HCT116 (cell line): ENCODE data around the gene SGPP2. TPM values are rescaled to one million over a fixed set of nuclear protein-coding genes. Genes with fewer than 3 reads are reported as not detected.

Experiments
- ATAC-seq: fragments of 200-7000 bp; cut with Tn5 transposase; 2 replicates; pipeline ENCODE4 v1.9.1; 2020; ENCODE audit warnings: mild to moderate bottlenecking, moderate library complexity
- BruUV-seq: library from RNA; stranded (reverse); fragments of 400-500 nt; replicated peaks from 2 replicates; lab custom pipeline; 2021; lab: Mats Ljungman, UMichigan
- CTCF ChIA-PET: fragments of 300-600 bp; sonication (Branson Sonifier 250); formaldehyde crosslinking; loops from one replicate; lab custom pipeline; 2021; ENCODE audit warnings: antibody characterized with exemption; lab: Charles Lee
- POLR2A ChIA-PET: fragments of 300-600, 350-600 bp; sonication (Branson Sonifier 250); formaldehyde crosslinking; loops from one replicate; lab custom pipeline; 2021; ENCODE audit warnings: antibody characterized with exemption; lab: Charles Lee
- RAD21 ChIA-PET, 2 experiments: fragments of 300-600 bp; sonication (Branson Sonifier 250); formaldehyde crosslinking; loops; one replicate each; lab custom pipeline; 2023; ENCODE audit warnings: low total read pairs in 2 of 2; ENCODE audit not compliant: uncharacterized antibody in 2 of 2, unreplicated experiment in 2 of 2, low non-redundant PET in 1 of 2; lab: Charles Lee
- DNase-seq: peaks from one replicate; pipeline ENCODE4 v3.0.0-alpha.2; 2010; ENCODE audit warnings: low read depth, low spot score
- H2AFZ ChIP-seq: fragments of 200-600 bp; shearing (Covaris generic), sonication (generic); 2 replicates; pipeline ENCODE4 v1.6.1; 2017; ENCODE audit warnings: low read depth, mixed run types, mixed read lengths, antibody characterized with exemption, low read length; ENCODE audit not compliant: poor library complexity, severe bottlenecking
- H3K27ac ChIP-seq: 2 replicates; pipeline ENCODE4 v1.5.1; 2012; ENCODE audit warnings: low read depth, low read length
- H3K27me3 ChIP-seq: fragments of 200-600 bp; sonication (generic); 2 replicates; pipeline ENCODE4 v1.6.1; 2016; ENCODE audit warnings: mixed run types, low read length, mixed read lengths; ENCODE audit not compliant: insufficient read depth
- H3K36me3 ChIP-seq, 2 experiments: fragments of 200-500 bp in 1 of 2; fragments of 200-600 bp in 1 of 2; sonication (Bioruptor generic) in 1 of 2; sonication (generic) in 1 of 2; 2 replicates each; pipeline versions ENCODE4 v1.5.1 to v1.6.1; 2014 to 2016; ENCODE audit warnings: low read length in 2 of 2, inconsistent platforms in 1 of 2, mixed read lengths in 1 of 2, mixed run types in 1 of 2; ENCODE audit not compliant: insufficient read depth in 2 of 2, control insufficient read depth in 1 of 2
- H3K4me1 ChIP-seq, 2 experiments: fragments of 200-600 bp in 1 of 2; sonication (generic) in 1 of 2; 2 replicates each; pipeline versions ENCODE4 v1.5.1 to v1.6.1; 2012 to 2017; ENCODE audit warnings: low read length in 2 of 2, inconsistent platforms in 1 of 2, mild to moderate bottlenecking in 1 of 2, mixed read lengths in 1 of 2, mixed run types in 1 of 2, moderate library complexity in 1 of 2; ENCODE audit not compliant: insufficient read depth in 2 of 2, control insufficient read depth in 1 of 2
- H3K4me2 ChIP-seq: fragments of 200-600 bp; sonication (generic); 2 replicates; pipeline ENCODE4 v1.6.1; 2017; ENCODE audit warnings: mixed run types, low read length, mixed read lengths
- H3K4me3 ChIP-seq, 2 experiments: fragments of 200-600 bp in 1 of 2; sonication (generic) in 1 of 2; replicated peaks in 1 of 2; 2 replicates each; pipeline ENCODE4 v1.5.1; 2011 to 2016; ENCODE audit warnings: low read length in 2 of 2, control low read depth in 1 of 2, low read depth in 1 of 2, mild to moderate bottlenecking in 1 of 2, mixed read lengths in 1 of 2, mixed run types in 1 of 2
- H3K79me2 ChIP-seq: fragments of 200-600 bp; sonication (generic); 2 replicates; pipeline ENCODE4 v1.6.1; 2017; ENCODE audit warnings: mild to moderate bottlenecking, mixed run types, low read length, moderate library complexity, mixed read lengths; ENCODE audit not compliant: insufficient read depth
- H3K9ac ChIP-seq: fragments of 200-600 bp; sonication (generic); 2 replicates; pipeline ENCODE4 v1.6.1; 2016; ENCODE audit warnings: low read length, mixed read lengths
- H3K9me2 ChIP-seq: fragments of 200-600 bp; sonication (generic), shearing (Covaris generic); 2 replicates; pipeline ENCODE4 v1.6.1; 2017; ENCODE audit warnings: mixed run types, mild to moderate bottlenecking, moderate library complexity; ENCODE audit not compliant: insufficient read depth
- H3K9me3 ChIP-seq, 2 experiments: fragments of 200-500 bp in 1 of 2; fragments of 200-600 bp in 1 of 2; sonication (Bioruptor generic) in 1 of 2; sonication (generic) in 1 of 2; 2 replicates each; pipeline ENCODE4 v1.6.1; 2014 to 2017; ENCODE audit warnings: low read length in 2 of 2, mixed read lengths in 2 of 2, inconsistent platforms in 1 of 2, low read depth in 1 of 2, mild to moderate bottlenecking in 1 of 2, mixed run types in 1 of 2, moderate library complexity in 1 of 2; ENCODE audit not compliant: control insufficient read depth in 1 of 2, insufficient read depth in 1 of 2
- H4K20me1 ChIP-seq: fragments of 200-600 bp; sonication (generic), shearing (Covaris generic); 2 replicates; pipeline ENCODE4 v1.6.1; 2017; ENCODE audit warnings: mixed run types, mild to moderate bottlenecking, moderate library complexity; ENCODE audit not compliant: insufficient read depth
- CBX3 ChIP-seq: IDR thresholded peaks from 2 replicates; pipeline ENCODE4 v1.6.1; 2012; ENCODE audit warnings: low read depth
- CEBPB ChIP-seq: IDR thresholded peaks from 2 replicates; pipeline ENCODE4 v1.6.1; 2012; ENCODE audit warnings: low read depth
- CTCF ChIP-seq, 3 experiments: fragments of 200-600 bp in 1 of 3; sonication (generic) in 1 of 3; IDR thresholded peaks in 2 of 3; conservative IDR thresholded peaks in 1 of 3; 2 replicates each; pipeline ENCODE4 v1.5.1; 2012 to 2017; ENCODE audit warnings: low read depth in 2 of 3, low read length in 2 of 3, antibody characterized with exemption in 1 of 3, borderline replicate concordance in 1 of 3, control low read depth in 1 of 3, mild to moderate bottlenecking in 1 of 3, mixed read lengths in 1 of 3, mixed run types in 1 of 3, moderate library complexity in 1 of 3; ENCODE audit not compliant: insufficient read depth in 1 of 3
- EGR1 ChIP-seq: IDR thresholded peaks from 2 replicates; pipeline ENCODE4 v1.6.1; 2012; ENCODE audit warnings: low read depth
- ELF1 ChIP-seq: IDR thresholded peaks from 2 replicates; pipeline ENCODE4 v1.6.1; 2012; ENCODE audit warnings: low read depth, borderline replicate concordance
- EZH2phosphoT487 ChIP-seq: fragments of 200-600 bp; IDR thresholded peaks from 2 replicates; pipeline ENCODE4 v1.6.1; 2018; ENCODE audit warnings: antibody characterized with exemption, borderline replicate concordance
- FOSL1 ChIP-seq: IDR thresholded peaks from 2 replicates; pipeline ENCODE4 v1.6.1; 2012; ENCODE audit warnings: low read depth
- JUND ChIP-seq: IDR thresholded peaks from 2 replicates; pipeline ENCODE4 v1.6.1; 2012
- POLR2AphosphoS5 ChIP-seq: IDR thresholded peaks from 2 replicates; pipeline ENCODE4 v1.6.1; 2011; ENCODE audit warnings: mild to moderate bottlenecking, low read depth, low read length, moderate library complexity
- SP1 ChIP-seq: IDR thresholded peaks from 2 replicates; pipeline ENCODE4 v1.6.1; 2012; ENCODE audit warnings: low read depth
- SRF ChIP-seq: IDR thresholded peaks from 2 replicates; pipeline ENCODE4 v1.6.1; 2012; ENCODE audit warnings: low read depth
- TCF7L2 ChIP-seq: IDR thresholded peaks from 2 replicates; pipeline ENCODE4 v1.7.0; 2011; ENCODE audit warnings: borderline replicate concordance, inconsistent platforms; ENCODE audit not compliant: insufficient read depth, insufficient read length; ENCODE audit errors: extremely low read depth
- ZFX ChIP-seq: fragments of 450-650 bp; IDR thresholded peaks from 2 replicates; pipeline ENCODE4 v1.6.1; 2017
- ZNF274 ChIP-seq: fragments of 200-500 bp; sonication (Bioruptor generic); IDR thresholded peaks from 2 replicates; pipeline ENCODE4 v1.6.1; 2014; ENCODE audit warnings: mild to moderate bottlenecking, low read depth, low read length, inconsistent platforms
- intact Hi-C: fragments of 100-400 bp; cut with micrococcal nuclease; formaldehyde crosslinking; loops from 2 replicates; pipeline ENCODE4 v1.10.0; 2022
- total RNA-seq: library from RNA; stranded (reverse); gene quantifications from one replicate; pipeline ENCODE4 v1.2.1, GENCODE V29; 2021; ENCODE audit not compliant: unreplicated experiment
- TF ChIP-seq, protein P1 (sequence below): IDR thresholded peaks from 2 replicates; pipeline ENCODE4 v1.6.1; 2012
- TF ChIP-seq, protein P2 (sequence below): IDR thresholded peaks from 2 replicates; pipeline ENCODE4 v1.6.1; 2011; ENCODE audit warnings: mild to moderate bottlenecking, low read length, moderate library complexity; ENCODE audit not compliant: insufficient replicate concordance; ENCODE audit errors: extremely low read depth

Gene SGPP2
- total RNA-seq, 1 experiment from 2014 or later: 1.6 TPM

- intact Hi-C loops: no loop called here
- H3K4me1 ChIP-seq: no peaks in the 10 kb centered on the region
- no peak overlapping the region for H3K9ac ChIP-seq
- H3K4me3 ChIP-seq: no peak overlapping the region
- H3K4me2 ChIP-seq: no peak overlapping the region
- H3K9me3 ChIP-seq: no peaks in the 10 kb centered on the region
- H3K36me3 ChIP-seq: peaks cover 9 to 29% of the 10 kb centered on the region in 2 experiments; a peak in 2 of 4 replicates
- no peak for TF ChIP-seq POLR2AphosphoS5
- TF ChIP-seq, protein P1, sequence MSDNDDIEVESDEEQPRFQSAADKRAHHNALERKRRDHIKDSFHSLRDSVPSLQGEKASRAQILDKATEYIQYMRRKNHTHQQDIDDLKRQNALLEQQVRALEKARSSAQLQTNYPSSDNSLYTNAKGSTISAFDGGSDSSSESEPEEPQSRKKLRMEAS: no peak
- TF ChIP-seq EGR1: no peak
- TF ChIP-seq JUND: no peak
- no peak for TF ChIP-seq FOSL1
- no peak for TF ChIP-seq ELF1
- TF ChIP-seq CBX3: no peak
- TF ChIP-seq EZH2phosphoT487: no peak
- TF ChIP-seq CEBPB: no peak
- no peak for TF ChIP-seq TCF7L2
- TF ChIP-seq CTCF (IDR thresholded peaks at IDR 0.05 in 2 of 3, conservative IDR thresholded peaks at IDR 0.05 in 1 of 3; ENCODE audit: borderline replicate concordance in 1 of 3, insufficient read depth in 1 of 3, low read depth in 2 of 3, low read length in 2 of 3): no peak
- TF ChIP-seq SP1: no peak
- TF ChIP-seq, protein P2, sequence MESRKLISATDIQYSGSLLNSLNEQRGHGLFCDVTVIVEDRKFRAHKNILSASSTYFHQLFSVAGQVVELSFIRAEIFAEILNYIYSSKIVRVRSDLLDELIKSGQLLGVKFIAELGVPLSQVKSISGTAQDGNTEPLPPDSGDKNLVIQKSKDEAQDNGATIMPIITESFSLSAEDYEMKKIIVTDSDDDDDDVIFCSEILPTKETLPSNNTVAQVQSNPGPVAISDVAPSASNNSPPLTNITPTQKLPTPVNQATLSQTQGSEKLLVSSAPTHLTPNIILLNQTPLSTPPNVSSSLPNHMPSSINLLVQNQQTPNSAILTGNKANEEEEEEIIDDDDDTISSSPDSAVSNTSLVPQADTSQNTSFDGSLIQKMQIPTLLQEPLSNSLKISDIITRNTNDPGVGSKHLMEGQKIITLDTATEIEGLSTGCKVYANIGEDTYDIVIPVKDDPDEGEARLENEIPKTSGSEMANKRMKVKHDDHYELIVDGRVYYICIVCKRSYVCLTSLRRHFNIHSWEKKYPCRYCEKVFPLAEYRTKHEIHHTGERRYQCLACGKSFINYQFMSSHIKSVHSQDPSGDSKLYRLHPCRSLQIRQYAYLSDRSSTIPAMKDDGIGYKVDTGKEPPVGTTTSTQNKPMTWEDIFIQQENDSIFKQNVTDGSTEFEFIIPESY: no peak
- TF ChIP-seq ZNF274: no peak
- no peak for TF ChIP-seq ZFX
- TF ChIP-seq SRF: no peak
- ATAC-seq: no peak
- BruUV-seq: no TSS peak
- H3K79me2 ChIP-seq: peaks cover 60% of the 10 kb centered on the region
- no peak overlapping the region for H3K27ac ChIP-seq
- RAD21 ChIA-PET: no interaction called here
- H3K9me2 ChIP-seq: no peaks in the 10 kb centered on the region
- H4K20me1 ChIP-seq: no peaks in the 10 kb centered on the region; the same call in 1 of the 2 replicates
- POLR2A ChIA-PET: no interaction called here
- no peak overlapping the region for H2AFZ ChIP-seq
- H3K27me3 ChIP-seq: no peaks in the 10 kb centered on the region
- CTCF ChIA-PET: no interaction called here
- DNase-seq: no peak
Observed at GRCh38 chr2:222608081-222608480, 183.7 kb downstream of the SGPP2 start.
